ENCODE results near the gene FMOD.

GRCh38 chr1:203395751-203396150 is 44.8 kb upstream of the FMOD start:
- TF ChIP-seq EZH2phosphoT487 (IDR thresholded peaks at IDR 0.05; ENCODE audit: borderline replicate concordance, low read depth, low read length) (no peak), CTCF (conservative IDR thresholded peaks at IDR 0.05; ENCODE audit: low read length) (no peak)

All from OCI-LY7 (cell line).